T47D (cell line): ENCODE measurements around the gene EFCAB9.
"Not testable (repeated sequence)": the region's sequence is repeated elsewhere in the genome, so short reads cannot be mapped to it uniquely, and the experiment has no call there.

Source experiments
- DNase-seq, 2 experiments: peaks; one replicate each; pipeline versions ENCODE4 v3.0.0 to v3.0.0-alpha.2; 2011 to 2012; ENCODE audit warnings: low read depth in 1 of 2, low spot score in 1 of 2
- JUND ChIP-seq: IDR thresholded peaks from 2 replicates; pipeline ENCODE4 v1.6.1; 2012; ENCODE audit warnings: low read depth
- in situ Hi-C: cut with HindIII; loops from 2 replicates; pipeline ENCODE4 v1.10.0; 2016; ENCODE audit warnings: low sequenced_read_pairs, low pct_unique_long_range_greater_than_20kb

The EFCAB9 gene

GRCh38 chr5:172193872-172194271 is at the start of gene EFCAB9:
TSS of gene EFCAB9 (plus strand) at chr5:172194172. CDS start at chr5:172194173, 1 bp downstream.
- no peak for TF ChIP-seq JUND
- no peak for DNase-seq
- in situ Hi-C loops = no loop called here

GRCh38 chr5:172144291-172144815 is 49.6 kb upstream of the EFCAB9 start:
- in situ Hi-C loops = no loop called here
- no peak for DNase-seq
- TF ChIP-seq JUND = no peak

GRCh38 chr5:172144931-172145869 is 48.8 kb upstream of the EFCAB9 start:
- TF ChIP-seq JUND = no peak
- in situ Hi-C loops = no loop called here
- DNase-seq = no peak

- TF ChIP-seq JUND = no peak
- in situ Hi-C loops = no loop called here
- no peak for DNase-seq
Measured at GRCh38 chr5:172145870-172146747, 47.9 kb upstream of the EFCAB9 start.

GRCh38 chr5:172146748-172147092 is 47.3 kb upstream of the EFCAB9 start:
- in situ Hi-C loops = no loop called here
- no peak for TF ChIP-seq JUND
- no peak for DNase-seq

- in situ Hi-C loops = no loop called here
- no peak for TF ChIP-seq JUND
- DNase-seq = no peak
Measured at GRCh38 chr5:172147857-172148256, 46.1 kb upstream of the EFCAB9 start.

GRCh38 chr5:172148381-172148780 is 45.6 kb upstream of the EFCAB9 start:
- in situ Hi-C loops = no loop called here
- TF ChIP-seq JUND = no peak
- DNase-seq = no peak

- no peak for TF ChIP-seq JUND
- no peak for DNase-seq
- in situ Hi-C loops = no loop called here
Measured at GRCh38 chr5:172149073-172149472, 44.9 kb upstream of the EFCAB9 start.

GRCh38 chr5:172149481-172149880 is 44.5 kb upstream of the EFCAB9 start:
- DNase-seq, in situ Hi-C loops: not testable (repeated sequence)

- in situ Hi-C loops = no loop called here
- TF ChIP-seq JUND = no peak
- DNase-seq = no peak
Measured at GRCh38 chr5:172150514-172151425, 43.2 kb upstream of the EFCAB9 start.

- no peak for TF ChIP-seq JUND
- DNase-seq = no peak
- in situ Hi-C loops = no loop called here
Measured at GRCh38 chr5:172151661-172152210, 42.2 kb upstream of the EFCAB9 start.

GRCh38 chr5:172153695-172154094 is 40.3 kb upstream of the EFCAB9 start:
- no peak for DNase-seq
- no peak for TF ChIP-seq JUND
- in situ Hi-C loops = no loop called here

GRCh38 chr5:172155101-172155500 is 38.9 kb upstream of the EFCAB9 start:
- in situ Hi-C loops, DNase-seq: not testable (repeated sequence)
